PFSK-1 (cell line): Measurements from ENCODE around the gene TPK1.

Source experiments
- FOXP2 ChIP-seq: optimal IDR thresholded peaks from 2 replicates; pipeline ENCODE3; 2011; ENCODE audit warnings: borderline replicate concordance, control low read depth, inconsistent platforms; ENCODE audit not compliant: insufficient read depth; ENCODE audit errors: extremely low read length, extremely low read depth
- POLR2AphosphoS5 ChIP-seq: IDR thresholded peaks from 2 replicates; pipeline ENCODE4 v1.6.1; 2012; ENCODE audit warnings: low read depth, mild to moderate bottlenecking, control low read depth, low read length, moderate library complexity
- REST ChIP-seq, 2 experiments: IDR thresholded peaks; 2 replicates each; pipeline versions ENCODE4 v1.6.1 to v1.8.0; 2011 to 2012; ENCODE audit warnings: low read depth in 2 of 2, low read length in 2 of 2, control low read depth in 1 of 2, inconsistent platforms in 1 of 2, mild to moderate bottlenecking in 1 of 2, moderate library complexity in 1 of 2; ENCODE audit not compliant: insufficient read depth in 1 of 2
- SIN3A ChIP-seq: IDR thresholded peaks from 2 replicates; pipeline ENCODE4 v1.6.1; 2012; ENCODE audit warnings: mild to moderate bottlenecking, low read length, moderate library complexity, borderline replicate concordance; ENCODE audit not compliant: insufficient read depth
- TAF1 ChIP-seq: IDR thresholded peaks from 2 replicates; pipeline ENCODE4 v1.6.1; 2012; ENCODE audit warnings: low read length, control low read depth, borderline replicate concordance; ENCODE audit not compliant: insufficient read depth

TPK1 gene

GRCh38 chr7:144682581-144683280 lies 153.1 kb downstream of the TPK1 start:
- TF ChIP-seq SIN3A: no peak
- TF ChIP-seq FOXP2: no peak
- TF ChIP-seq REST (IDR thresholded peaks at IDR 0.05; ENCODE audit: insufficient read depth in 1 of 2, low read depth in 2 of 2, low read length in 2 of 2): no peak
- TF ChIP-seq POLR2AphosphoS5: no peak
- no peak for TF ChIP-seq TAF1

DNA sequence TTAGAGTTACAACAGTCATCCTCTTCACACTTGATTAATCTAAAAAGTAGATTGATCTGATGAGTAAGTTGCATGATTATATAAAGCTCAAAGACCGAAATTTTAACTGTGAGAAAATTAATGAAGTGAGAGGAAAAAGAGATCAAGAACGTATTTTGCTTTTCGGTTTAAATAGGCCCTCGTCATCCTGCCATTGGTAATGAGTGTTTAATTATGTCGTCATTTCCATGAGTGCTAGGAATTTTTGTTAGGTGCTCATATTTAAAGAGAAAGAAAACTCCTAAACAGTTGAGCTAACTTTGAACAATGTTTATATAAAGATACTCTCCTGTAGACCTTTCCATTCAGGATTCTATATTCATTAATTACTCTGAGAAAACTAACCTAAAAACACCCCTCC lies 159.4 kb downstream of the TPK1 start:
- TF ChIP-seq REST (IDR thresholded peaks at IDR 0.05; ENCODE audit: insufficient read depth in 1 of 2, low read depth in 2 of 2, low read length in 2 of 2) (no peak), POLR2AphosphoS5 (no peak), FOXP2 (no peak), TAF1 (no peak), SIN3A (no peak)

DNA sequence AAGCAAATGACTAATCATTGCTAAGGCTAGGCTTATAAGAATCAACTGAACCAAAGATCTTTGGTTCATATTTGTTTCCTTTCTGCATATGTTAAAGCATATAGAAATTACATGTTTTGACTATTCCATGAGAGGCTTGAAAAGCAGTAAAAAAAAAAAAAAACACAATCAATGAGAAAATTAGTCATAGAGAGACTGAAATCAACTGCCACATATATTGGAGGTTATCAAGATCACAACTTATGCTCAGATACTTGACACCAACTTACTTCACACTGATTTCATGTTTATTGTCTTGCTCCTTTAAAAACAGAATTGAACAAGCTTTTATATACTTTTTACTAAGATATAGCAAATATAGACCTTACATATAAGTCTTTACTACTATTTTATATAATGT lies 161.3 kb downstream of the TPK1 start:
- TF ChIP-seq REST (IDR thresholded peaks at IDR 0.05; ENCODE audit: insufficient read depth in 1 of 2, low read depth in 2 of 2, low read length in 2 of 2) (no peak), SIN3A (no peak), POLR2AphosphoS5 (no peak), FOXP2 (no peak), TAF1 (no peak)

GRCh38 chr7:144672869-144673268 lies 163.0 kb downstream of the TPK1 start:
- TF ChIP-seq TAF1 (no peak), POLR2AphosphoS5 (no peak), FOXP2 (no peak), SIN3A (no peak), REST (IDR thresholded peaks at IDR 0.05; ENCODE audit: insufficient read depth in 1 of 2, low read depth in 2 of 2, low read length in 2 of 2) (no peak)
